ENCODE data around the gene LSM14B. TPM values are rescaled to one million over a fixed set of nuclear protein-coding genes. Genes with fewer than 3 reads are reported as not detected.
A peak's percentile ranks its signal among the peaks of the same experiment; 100 is the strongest.
"Not testable (repeated sequence)": the region's sequence is repeated elsewhere in the genome, so short reads cannot be mapped to it uniquely, and the experiment has no call there.

Gene LSM14B
- total RNA-seq, 2 donors from 2014 or later = 25.8 to 32.7 TPM

GRCh38 chr20:62097881-62098407 lies 24.3 kb upstream of the LSM14B start:
- ATAC-seq = no peak
- Mint-ChIP-seq H3K36me3 (no peaks in the 10 kb centered on the region), H3K4me1 (ENCODE audit: low read depth in 2 of 2) (no peaks in the 10 kb centered on the region), H3K27me3 (peaks cover 0 to 2% of the 10 kb centered on the region in 2 donors), H3K4me3 (no peak overlapping the region), H3K27ac (no peak overlapping the region), H3K9me3 (no peaks in the 10 kb centered on the region)
- no peak for DNase-seq (ENCODE audit: low spot score)

DNA sequence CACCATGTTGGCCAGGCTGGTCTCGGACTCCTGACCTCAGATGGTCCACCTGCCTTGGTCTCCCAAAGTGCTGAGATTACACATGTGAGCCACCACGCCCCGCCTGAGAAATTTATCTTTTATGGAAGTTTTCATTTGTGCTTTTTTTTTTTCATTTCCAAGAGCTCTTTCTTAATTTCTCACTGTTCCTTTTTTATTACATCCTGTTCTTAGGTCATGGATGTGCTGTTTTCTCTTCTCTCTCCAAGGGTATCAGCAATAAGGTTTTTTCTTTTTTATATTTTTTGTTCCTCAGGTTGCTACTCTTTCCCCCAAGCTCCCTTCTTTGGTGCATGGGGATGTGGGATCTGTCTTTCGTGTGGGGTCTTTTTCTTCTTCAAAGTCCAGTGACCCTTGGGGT lies 21.2 kb upstream of the LSM14B start:
- no peak overlapping the region for H3K4me3 Mint-ChIP-seq
- no peaks in the 10 kb centered on the region for H3K4me1 Mint-ChIP-seq (ENCODE audit: low read depth in 2 of 2)
- no peak overlapping the region for H3K27ac Mint-ChIP-seq
- ATAC-seq = no peak
- H3K36me3 Mint-ChIP-seq = peaks cover 12% of the 10 kb centered on the region
- DNase-seq (ENCODE audit: low spot score) = no peak
- H3K27me3 Mint-ChIP-seq = peaks cover 2 to 10% of the 10 kb centered on the region in 2 donors
- H3K9me3 Mint-ChIP-seq = peaks cover 6% of the 10 kb centered on the region

DNA sequence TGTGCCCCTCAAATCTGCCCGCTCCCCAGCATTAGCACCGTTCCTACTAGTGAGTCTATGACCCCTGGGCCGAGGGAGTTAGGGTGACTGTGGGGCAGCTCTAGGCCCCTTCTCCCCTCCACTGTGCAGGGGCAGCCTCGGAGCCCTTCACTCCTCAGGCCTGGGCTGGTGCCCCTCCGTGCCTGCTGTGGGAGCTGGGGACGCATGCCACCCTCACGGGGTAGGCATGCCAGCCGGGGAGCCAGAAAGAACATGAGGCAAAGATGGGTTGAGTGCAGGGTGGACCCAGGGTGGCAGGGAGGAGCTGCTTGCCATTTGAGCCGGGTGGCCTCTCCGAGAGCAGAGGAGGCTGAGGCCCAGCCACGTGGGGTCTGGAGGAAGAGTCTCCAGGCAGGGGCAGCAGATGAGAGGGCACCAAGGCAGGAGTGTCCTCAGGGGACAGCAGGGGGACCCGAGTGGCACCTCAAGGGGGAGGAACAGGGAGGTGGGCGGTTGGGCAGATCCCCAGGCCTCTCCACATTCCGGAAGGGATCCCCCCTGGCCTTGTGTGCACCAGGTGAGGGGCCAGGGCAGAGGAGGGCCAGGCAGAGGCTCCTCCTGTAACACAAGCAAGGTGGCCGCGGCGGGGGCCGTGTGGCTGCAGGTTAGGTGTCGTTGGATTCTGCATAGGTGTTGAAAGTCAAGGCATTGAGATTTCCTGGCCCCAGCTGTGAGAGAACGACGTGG lies 18.6 kb upstream of the LSM14B start:
- Mint-ChIP-seq H3K36me3 (peaks cover 34% of the 10 kb centered on the region), H3K9me3 (peaks cover 15% of the 10 kb centered on the region), H3K27ac (no peak overlapping the region)

DNA sequence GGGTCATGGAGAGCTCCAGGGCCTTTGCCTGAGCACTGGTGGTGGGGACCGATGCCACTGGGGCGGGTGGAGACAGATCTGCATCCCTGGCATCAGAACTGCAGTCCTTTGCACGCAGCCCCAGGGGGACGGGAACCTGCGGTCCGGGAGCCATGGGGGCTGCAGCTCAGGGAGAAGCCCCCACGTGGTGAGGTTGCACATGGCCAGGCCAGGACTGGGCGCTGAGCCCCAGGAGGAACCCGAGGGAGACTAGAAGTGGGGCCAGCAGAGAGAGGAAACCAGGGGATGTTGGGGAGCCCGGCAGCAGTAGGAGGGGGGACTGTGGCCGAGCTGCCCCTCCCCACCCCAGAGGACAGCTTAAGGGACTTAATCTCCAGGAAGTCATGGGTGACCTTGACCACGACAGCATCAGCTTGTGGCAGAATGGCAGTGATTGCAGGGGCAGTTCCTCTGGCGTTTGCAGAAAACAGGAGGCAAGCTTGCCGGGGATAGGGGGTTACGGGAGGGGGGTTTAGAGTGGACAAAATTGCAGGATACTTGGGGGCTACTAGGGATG lies 18.0 kb upstream of the LSM14B start:
- Mint-ChIP-seq H3K4me3 (no peak overlapping the region), H3K9me3 (peaks cover 17% of the 10 kb centered on the region), H3K36me3 (peaks cover 40% of the 10 kb centered on the region), H3K27me3 (peaks cover 10% of the 10 kb centered on the region in 2 donors), H3K4me1 (ENCODE audit: low read depth in 2 of 2) (no peaks in the 10 kb centered on the region), H3K27ac (no peak overlapping the region)
- ATAC-seq (no peak), DNase-seq (ENCODE audit: low spot score) (no peak)

More for the DNA sequence above, 18.6 kb upstream of the LSM14B start:
- H3K4me3 Mint-ChIP-seq = no peak overlapping the region
- DNase-seq (ENCODE audit: low spot score) (no peak), ATAC-seq (no peak)
- no peaks in the 10 kb centered on the region for H3K4me1 Mint-ChIP-seq (ENCODE audit: low read depth in 2 of 2)
- peaks cover 10% of the 10 kb centered on the region in 2 donors for H3K27me3 Mint-ChIP-seq

GRCh38 chr20:62104791-62105345 lies 17.4 kb upstream of the LSM14B start:
- ATAC-seq (no peak), DNase-seq (ENCODE audit: low spot score) (no peak)
- Mint-ChIP-seq H3K27ac (no peak overlapping the region), H3K9me3 (peaks cover 19% of the 10 kb centered on the region), H3K27me3 (peaks cover 8 to 10% of the 10 kb centered on the region in 2 donors), H3K36me3 (peaks cover 43% of the 10 kb centered on the region), H3K4me1 (ENCODE audit: low read depth in 2 of 2) (no peaks in the 10 kb centered on the region), H3K4me3 (no peak overlapping the region)

- H3K4me1 Mint-ChIP-seq (ENCODE audit: low read depth in 2 of 2) = no peaks in the 10 kb centered on the region
- H3K4me3 Mint-ChIP-seq = no peak overlapping the region
- ATAC-seq = no peak
- no peak overlapping the region for H3K27ac Mint-ChIP-seq
- DNase-seq (ENCODE audit: low spot score) = no peak
- H3K27me3 Mint-ChIP-seq = peaks cover 8 to 10% of the 10 kb centered on the region in 2 donors
- peaks cover 43% of the 10 kb centered on the region for H3K36me3 Mint-ChIP-seq
- peaks cover 23% of the 10 kb centered on the region for H3K9me3 Mint-ChIP-seq
Observed at GRCh38 chr20:62105592-62105991, 16.7 kb upstream of the LSM14B start.

DNA sequence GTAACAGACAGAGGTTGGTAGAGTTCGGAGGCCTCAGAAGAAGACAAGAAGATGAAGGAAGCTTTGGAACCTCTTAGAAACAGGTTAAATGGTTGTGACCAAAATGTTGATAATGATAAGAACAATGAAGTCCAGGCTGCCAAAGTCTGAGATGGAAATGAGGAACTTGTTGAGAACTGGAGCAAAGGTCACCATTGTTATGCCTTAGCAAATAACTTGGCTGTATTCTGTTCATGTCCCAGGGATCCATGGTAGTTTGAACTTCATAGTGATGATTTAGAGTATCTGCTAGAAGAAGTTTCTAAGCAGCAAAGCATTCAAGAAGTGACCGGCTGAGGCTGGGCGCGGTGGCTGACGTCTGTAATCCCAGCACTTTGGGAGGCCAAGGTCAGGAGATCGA lies 11.1 kb upstream of the LSM14B start:
- H3K27me3 Mint-ChIP-seq = peaks cover 0 to 11% of the 10 kb centered on the region in 2 donors
- ATAC-seq = no peak
- peaks cover 21% of the 10 kb centered on the region for H3K9me3 Mint-ChIP-seq
- H3K4me1 Mint-ChIP-seq (ENCODE audit: low read depth in 2 of 2) = no peaks in the 10 kb centered on the region
- DNase-seq (ENCODE audit: low spot score) = no peak
- no peak overlapping the region for H3K4me3 Mint-ChIP-seq
- H3K27ac Mint-ChIP-seq = no peak overlapping the region
- peaks cover 38% of the 10 kb centered on the region for H3K36me3 Mint-ChIP-seq

DNA sequence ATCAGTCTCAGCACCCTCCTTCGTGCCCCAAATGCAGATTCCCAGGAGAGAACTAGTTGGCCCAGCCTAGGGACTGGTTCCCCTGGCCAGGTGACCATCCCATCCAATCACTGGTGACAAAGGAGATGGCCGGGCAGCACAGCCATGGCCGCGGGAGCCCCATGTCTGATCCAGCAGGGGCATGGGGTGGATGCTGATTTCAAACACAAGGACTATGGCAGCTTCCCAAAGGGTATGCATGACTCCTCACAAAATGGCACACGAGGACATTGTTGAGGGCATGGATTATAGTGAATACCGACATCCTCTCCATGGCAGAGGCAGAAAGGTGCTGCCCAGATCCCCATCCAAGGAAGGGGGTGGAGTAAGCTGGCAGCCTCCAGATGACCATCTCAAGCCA lies 9.9 kb upstream of the LSM14B start:
- ATAC-seq (no peak), DNase-seq (ENCODE audit: low spot score) (no peak)
- peaks cover 0 to 8% of the 10 kb centered on the region in 2 donors for H3K27me3 Mint-ChIP-seq
- no peak overlapping the region for H3K27ac Mint-ChIP-seq
- no peak overlapping the region for H3K4me3 Mint-ChIP-seq
- H3K36me3 Mint-ChIP-seq = peaks cover 29% of the 10 kb centered on the region
- peaks cover 0 to 1% of the 10 kb centered on the region in 2 donors for H3K4me1 Mint-ChIP-seq (ENCODE audit: low read depth in 2 of 2)
- H3K9me3 Mint-ChIP-seq = peaks cover 18% of the 10 kb centered on the region

GRCh38 chr20:62114894-62115293 lies 7.4 kb upstream of the LSM14B start:
- peaks cover 0 to 3% of the 10 kb centered on the region in 2 donors for H3K27me3 Mint-ChIP-seq
- no peak for ATAC-seq
- DNase-seq (ENCODE audit: low spot score) = no peak
- H3K4me1 Mint-ChIP-seq (ENCODE audit: low read depth in 2 of 2) = peaks cover 0 to 9% of the 10 kb centered on the region in 2 donors
- H3K27ac Mint-ChIP-seq = no peak overlapping the region
- H3K4me3 Mint-ChIP-seq = no peak overlapping the region
- H3K9me3 Mint-ChIP-seq = peaks cover 7% of the 10 kb centered on the region
- H3K36me3 Mint-ChIP-seq = peaks cover 8% of the 10 kb centered on the region

- H3K4me3 Mint-ChIP-seq; H3K27ac Mint-ChIP-seq; H3K9me3 Mint-ChIP-seq; H3K4me1 Mint-ChIP-seq (ENCODE audit: low read depth in 2 of 2); DNase-seq (ENCODE audit: low spot score); ATAC-seq; H3K27me3 Mint-ChIP-seq; H3K36me3 Mint-ChIP-seq: not testable (repeated sequence)
Observed at GRCh38 chr20:62115800-62116407, 6.4 kb upstream of the LSM14B start.

GRCh38 chr20:62116558-62117361 lies 5.5 kb upstream of the LSM14B start:
- H3K4me1 Mint-ChIP-seq (ENCODE audit: low read depth in 2 of 2) = peaks cover 5 to 13% of the 10 kb centered on the region in 2 donors
- no peaks in the 10 kb centered on the region for H3K36me3 Mint-ChIP-seq
- no peaks in the 10 kb centered on the region for H3K9me3 Mint-ChIP-seq
- no peak overlapping the region for H3K4me3 Mint-ChIP-seq
- H3K27ac Mint-ChIP-seq = no peak overlapping the region
- ATAC-seq (no peak), DNase-seq (ENCODE audit: low spot score) (no peak)
- peaks cover 0 to 3% of the 10 kb centered on the region in 2 donors for H3K27me3 Mint-ChIP-seq

- no peak overlapping the region for H3K27ac Mint-ChIP-seq
- no peaks in the 10 kb centered on the region for H3K9me3 Mint-ChIP-seq
- DNase-seq (ENCODE audit: low spot score) (no peak), ATAC-seq (no peak)
- peaks cover 0 to 3% of the 10 kb centered on the region in 2 donors for H3K27me3 Mint-ChIP-seq
- H3K4me3 Mint-ChIP-seq = no peak overlapping the region
- H3K36me3 Mint-ChIP-seq = no peaks in the 10 kb centered on the region
- peaks cover 5 to 13% of the 10 kb centered on the region in 2 donors for H3K4me1 Mint-ChIP-seq (ENCODE audit: low read depth in 2 of 2)
Observed at GRCh38 chr20:62117362-62117646, 5.0 kb upstream of the LSM14B start.

GRCh38 chr20:62117658-62118057 lies 4.6 kb upstream of the LSM14B start:
- H3K9me3 Mint-ChIP-seq = no peaks in the 10 kb centered on the region
- H3K27ac Mint-ChIP-seq = no peak overlapping the region
- H3K4me1 Mint-ChIP-seq (ENCODE audit: low read depth in 2 of 2) = peaks cover 5 to 13% of the 10 kb centered on the region in 2 donors
- H3K27me3 Mint-ChIP-seq = peaks cover 0 to 3% of the 10 kb centered on the region in 2 donors
- H3K4me3 Mint-ChIP-seq = peak overlapping the region; percentile 20
- DNase-seq (ENCODE audit: low spot score) = peak; percentile 76
- ATAC-seq = peak in 1 of 2 donors; percentile 7
- no peaks in the 10 kb centered on the region for H3K36me3 Mint-ChIP-seq
